GM18511 (cell line): ENCODE data around the gene PRKD2.
"Not testable (repeated sequence)": the region's sequence is repeated elsewhere in the genome, so short reads cannot be mapped to it uniquely, and the experiment has no call there.

Experiments
- ATAC-seq: cut with Tn5 transposase; IDR thresholded peaks from one replicate; pipeline ENCODE4 v1.9.1; 2021; ENCODE audit warnings: mild to moderate bottlenecking, moderate library complexity; ENCODE audit not compliant: unreplicated experiment

PRKD2 gene

DNA sequence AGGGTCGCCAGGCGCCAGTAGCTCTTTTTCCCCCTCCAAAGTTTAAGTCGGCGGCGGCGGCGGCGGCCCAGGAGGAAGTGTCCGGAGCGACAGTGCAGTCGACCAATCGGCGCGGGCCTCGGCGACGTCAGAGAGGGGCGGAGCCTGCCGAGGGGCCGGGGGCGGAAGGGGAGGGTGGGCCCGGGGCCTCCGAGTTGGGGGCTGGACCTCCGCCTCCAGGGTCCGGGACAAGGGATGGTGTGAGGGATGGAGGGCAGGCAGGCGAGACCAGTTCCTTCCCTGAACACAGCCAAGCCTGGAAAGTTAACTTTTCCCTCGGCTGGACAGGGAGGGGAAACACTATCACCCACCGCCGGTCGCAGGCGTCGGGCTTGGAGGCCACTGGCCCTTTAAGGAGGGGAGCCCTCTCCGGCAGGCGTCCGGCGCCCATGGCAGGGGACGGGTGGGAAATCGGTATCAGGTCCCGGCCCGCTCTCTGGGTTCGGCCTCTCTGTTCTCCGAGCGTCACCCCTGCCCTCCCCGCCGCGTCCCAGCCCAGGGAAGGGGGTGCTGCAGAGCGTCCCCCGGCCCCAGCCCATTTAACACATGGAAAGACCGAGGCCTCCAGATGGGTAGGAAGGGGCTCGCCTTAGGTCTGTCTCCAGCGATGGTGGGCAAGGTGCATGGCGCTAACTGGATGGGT, at the start of gene PRKD2:
Gene PRKD2 (minus strand): TSS at position 81 of the 682 bp plus-strand sequence. CDS start 744 bp downstream, outside the sequence.
- ATAC-seq = peak; percentile 51

GRCh38 chr19:46764817-46765291, 47.9 kb upstream of the PRKD2 start:
- no peak for ATAC-seq

DNA sequence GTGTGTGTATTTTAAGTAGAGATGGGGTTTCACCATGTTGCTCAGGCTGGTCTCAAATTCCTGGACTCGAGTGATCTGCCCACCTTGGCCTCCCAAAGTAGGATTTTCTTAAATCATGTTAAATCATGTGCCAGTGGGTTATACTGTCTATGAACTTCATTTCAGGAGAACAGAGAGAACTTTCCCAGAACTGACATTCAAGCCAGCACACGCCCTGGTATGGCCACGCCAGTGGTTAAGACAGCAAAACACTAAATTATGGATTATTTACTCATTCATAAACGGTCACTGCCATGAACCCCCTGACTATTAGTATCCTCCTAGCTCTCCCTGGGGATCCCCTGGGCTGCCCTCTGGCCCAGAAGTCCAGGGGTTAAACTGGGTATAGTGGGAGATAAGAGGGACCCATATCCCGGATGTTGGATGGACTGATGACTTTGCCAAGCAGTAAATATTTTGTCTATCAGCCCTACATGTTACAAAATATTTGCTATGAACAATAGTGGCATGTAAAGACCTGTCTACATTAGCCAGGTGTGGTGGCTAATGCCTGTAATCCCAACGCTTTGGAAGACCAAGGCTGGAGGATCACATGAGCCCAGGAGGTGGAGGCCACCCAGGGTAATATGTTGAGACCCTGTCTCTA, 45.5 kb upstream of the PRKD2 start:
- ATAC-seq = no peak

- no peak for ATAC-seq
Measured at GRCh38 chr19:46761418-46761831, 44.5 kb upstream of the PRKD2 start.

GRCh38 chr19:46760897-46761296, 44.0 kb upstream of the PRKD2 start:
- ATAC-seq = not testable (repeated sequence)

GRCh38 chr19:46760363-46760762, 43.4 kb upstream of the PRKD2 start:
- ATAC-seq = no peak

DNA sequence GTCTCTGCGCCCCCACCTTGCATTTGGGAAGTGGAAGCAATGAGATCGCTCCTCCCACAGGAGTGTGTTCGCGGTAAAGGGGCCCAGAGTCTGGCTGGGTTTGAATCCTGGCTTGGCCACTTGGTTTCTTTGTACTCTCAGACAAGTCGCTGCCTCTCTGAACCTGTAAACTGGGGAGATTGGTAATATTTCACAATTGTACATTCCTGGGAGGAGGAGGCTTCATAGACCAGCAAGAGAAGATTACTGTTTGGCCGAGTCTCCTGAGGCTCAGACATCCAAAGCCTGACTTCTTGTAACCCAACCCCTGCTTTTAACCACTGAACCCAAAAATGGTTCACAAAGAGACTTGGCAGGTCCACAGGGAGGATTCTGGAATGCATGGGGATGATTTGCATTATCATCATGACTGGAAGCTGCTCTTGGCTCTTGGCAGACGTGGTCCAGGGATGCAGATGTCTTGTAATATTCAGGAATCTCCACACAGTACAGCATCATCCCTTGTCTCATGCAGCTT, 43.0 kb upstream of the PRKD2 start:
- ATAC-seq = no peak

DNA sequence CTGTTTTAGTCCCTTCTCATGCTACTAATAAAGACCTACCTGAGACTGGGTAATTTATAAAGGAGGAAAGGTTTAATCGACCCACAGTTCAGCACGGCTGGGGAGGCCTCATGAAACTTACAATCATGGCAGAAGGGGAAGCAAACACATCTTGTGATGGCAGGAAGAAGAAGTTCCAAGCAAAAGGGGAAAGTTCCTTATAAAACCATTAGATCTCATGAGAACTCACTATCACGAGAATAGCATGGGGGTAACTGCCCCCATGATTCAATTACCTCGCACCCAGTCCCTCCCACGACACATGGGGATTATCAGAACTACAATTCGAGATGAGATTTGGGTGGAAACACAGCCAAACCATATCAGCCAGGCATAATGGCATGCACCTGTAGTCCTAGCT, 42.3 kb upstream of the PRKD2 start:
- no peak for ATAC-seq

DNA sequence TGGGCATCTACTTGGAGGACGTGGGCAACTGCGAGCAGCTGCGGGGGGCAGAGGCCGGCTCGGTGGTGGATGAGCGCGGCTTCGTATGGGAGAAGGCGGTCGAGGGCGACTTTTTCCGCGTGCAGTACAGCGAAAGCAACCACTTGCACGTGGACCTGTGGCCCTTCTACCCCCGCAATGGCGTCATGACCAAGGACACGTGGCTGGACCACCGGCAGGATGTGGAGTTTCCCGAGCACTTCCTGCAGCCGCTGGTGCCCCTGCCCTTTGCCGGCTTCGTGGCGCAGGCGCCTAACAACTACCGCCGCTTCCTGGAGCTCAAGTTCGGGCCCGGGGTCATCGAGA, 39.6 kb upstream of the PRKD2 start:
- no peak for ATAC-seq

- no peak for ATAC-seq
Measured at GRCh38 chr19:46755853-46756543, 39.1 kb upstream of the PRKD2 start.

DNA sequence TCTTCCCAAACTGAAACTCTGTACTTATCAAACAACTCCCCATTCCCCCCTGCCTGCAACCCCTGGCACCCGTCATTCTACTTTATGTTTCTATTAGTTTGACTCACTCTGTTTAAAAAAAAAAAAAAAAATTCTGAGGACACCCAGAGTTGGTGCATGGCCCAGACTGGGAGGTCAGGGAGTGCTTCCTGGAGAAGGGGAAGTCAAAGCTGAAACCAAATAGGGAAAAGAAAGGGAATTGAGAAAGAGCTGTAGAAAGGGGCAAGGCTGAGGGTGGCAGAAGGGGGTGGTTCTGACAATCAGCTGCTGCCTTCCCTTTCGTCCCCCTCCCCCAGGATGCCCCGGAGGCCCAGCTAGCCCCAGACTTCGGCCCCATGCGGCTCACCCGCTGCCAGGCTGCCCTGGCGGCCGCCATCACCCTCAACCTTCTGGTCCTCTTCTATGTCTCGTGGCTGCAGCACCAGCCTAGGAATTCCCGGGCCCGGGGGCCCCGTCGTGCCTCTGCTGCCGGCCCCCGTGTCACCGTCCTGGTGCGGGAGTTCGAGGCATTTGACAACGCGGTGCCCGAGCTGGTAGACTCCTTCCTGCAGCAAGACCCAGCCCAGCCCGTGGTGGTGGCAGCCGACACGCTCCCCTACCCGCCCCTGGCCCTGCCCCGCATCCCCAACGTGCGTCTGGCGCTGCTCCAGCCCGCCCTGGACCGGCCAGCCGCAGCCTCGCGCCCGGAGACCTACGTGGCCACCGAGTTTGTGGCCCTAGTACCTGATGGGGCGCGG, 38.4 kb upstream of the PRKD2 start:
- no peak for ATAC-seq

- no peak for ATAC-seq
Measured at GRCh38 chr19:46753420-46754155, 36.7 kb upstream of the PRKD2 start.

- no peak for ATAC-seq
Measured at GRCh38 chr19:46748325-46749109, 31.6 kb upstream of the PRKD2 start.

DNA sequence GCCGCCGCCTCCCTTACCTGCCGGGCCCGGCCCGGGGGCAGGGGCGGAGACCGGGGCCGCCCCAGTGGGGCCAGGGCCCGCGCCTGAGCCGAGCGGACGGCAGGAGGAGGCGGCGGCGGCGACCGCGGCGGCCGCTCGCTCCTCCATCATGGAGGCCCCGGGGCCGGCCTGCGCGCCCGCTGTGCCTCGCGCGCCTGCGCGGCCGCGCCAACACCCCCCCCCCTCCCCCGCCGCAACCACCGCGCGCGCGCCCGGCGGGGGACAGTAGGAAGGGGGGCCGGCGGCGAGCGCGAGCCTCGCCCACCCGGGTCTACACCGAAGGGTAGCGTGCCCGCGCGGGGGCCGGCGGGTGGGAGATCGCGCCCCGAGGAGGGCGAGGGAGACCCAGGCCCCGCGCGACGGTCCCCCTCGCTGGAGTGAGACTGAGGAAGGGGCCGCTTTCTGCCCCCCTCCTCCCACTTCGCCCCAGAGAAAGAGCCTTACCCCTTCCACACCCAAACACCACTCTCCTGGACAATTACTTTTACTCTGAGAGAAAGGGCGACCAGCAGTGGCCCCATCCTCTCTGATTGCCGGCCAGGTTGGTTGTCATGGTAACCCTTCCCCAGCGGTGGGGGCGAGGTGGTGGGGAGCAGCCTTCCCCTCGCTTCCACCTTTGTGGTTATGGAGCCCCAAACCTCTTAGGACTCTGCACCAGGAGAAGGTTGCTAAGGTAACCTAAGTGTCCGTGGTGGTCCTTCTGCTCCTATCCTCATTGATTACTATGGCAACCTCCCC, 29.6 kb upstream of the PRKD2 start, which contains the start of gene STRN4:
Gene STRN4 (minus strand): TSS at position 170 of the 777 bp plus-strand sequence. CDS start 20 bp downstream, at position 150.
- ATAC-seq = no peak

DNA sequence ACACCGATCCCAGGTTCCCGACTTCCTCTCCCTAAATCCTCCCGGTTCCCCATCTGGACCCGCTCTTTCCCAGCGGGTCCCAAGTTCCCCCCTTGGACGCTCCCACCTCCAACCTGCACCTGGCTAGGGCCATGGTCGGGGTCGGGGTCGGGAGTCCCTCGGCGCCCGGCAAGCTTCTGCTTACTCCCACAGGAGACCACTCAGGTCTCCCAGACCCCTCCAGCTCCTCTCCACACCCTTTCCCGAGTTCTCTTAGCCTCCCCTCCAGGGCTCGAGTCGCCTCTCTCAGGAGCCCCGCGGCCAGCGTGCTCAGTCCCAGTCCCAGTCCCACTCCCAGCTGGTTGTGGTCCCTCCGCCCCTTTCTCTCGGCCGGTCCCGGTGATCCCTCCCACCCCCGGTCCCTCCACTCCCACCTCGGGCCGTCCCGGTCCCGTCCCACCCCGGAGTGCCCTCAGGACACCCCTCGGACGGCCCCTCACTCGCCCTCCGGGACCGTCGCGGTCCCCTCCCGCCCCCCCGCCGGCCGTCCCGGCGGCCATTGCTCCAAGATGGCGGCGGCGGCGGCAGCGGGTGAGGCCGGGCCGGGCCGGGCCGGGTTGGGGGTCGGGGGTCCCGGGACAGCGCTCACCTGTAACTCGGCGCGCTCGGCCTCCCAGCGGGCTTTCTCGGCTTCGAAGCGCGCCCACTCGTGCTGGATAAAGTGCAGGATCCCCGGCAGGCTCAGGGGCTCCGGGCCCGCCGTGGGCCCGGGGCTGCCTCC, 28.8 kb upstream of the PRKD2 start, which contains the start of gene FKRP:
Gene FKRP (plus strand): TSS at position 537 of the 760 bp plus-strand sequence. CDS start 9,394 bp downstream, outside the sequence.
- no peak for ATAC-seq

- ATAC-seq = no peak
Measured at GRCh38 chr19:46745030-46745429, 28.1 kb upstream of the PRKD2 start.

DNA sequence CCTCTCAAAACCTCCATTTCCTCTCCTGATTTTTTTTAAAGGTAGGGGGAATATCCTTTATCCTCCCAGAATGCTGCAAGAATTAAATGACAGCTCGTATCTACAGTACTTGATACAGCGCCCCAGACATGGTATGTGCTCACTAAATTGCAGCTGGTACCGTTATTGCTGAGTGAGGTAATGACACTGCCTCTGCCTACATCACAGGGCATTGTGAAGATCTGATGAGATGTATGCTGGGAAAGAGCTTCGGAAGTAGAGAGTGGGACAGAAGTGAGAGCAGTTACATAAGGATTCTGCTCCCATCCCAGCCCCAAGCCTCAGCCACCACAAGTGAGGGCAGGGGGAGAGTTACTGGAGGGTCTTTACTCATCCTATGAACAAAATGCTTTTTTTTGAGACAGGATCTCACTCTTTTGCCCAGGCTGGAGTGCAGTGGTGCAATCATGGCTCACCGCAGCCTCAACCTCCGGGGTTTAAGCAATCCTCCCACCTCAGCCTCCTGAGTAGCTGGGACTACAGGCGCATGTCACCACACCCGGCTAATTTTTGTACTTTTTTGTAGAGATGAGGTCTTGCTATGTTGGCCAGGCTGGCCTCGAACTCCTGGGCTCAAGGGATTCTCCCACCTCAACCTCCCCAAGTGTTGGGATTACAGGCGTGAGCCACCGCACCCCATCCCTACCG, 27.2 kb upstream of the PRKD2 start:
- ATAC-seq = no peak
